Kidney (tissue), 14 donors: Measurements from ENCODE around the gene UQCR11. TPM values are rescaled to one million over a fixed set of nuclear protein-coding genes. Genes with fewer than 3 reads are reported as not detected.

Experiments
- DNase-seq, 5 donors: peaks; one replicate each; pipeline ENCODE4 v3.0.0-alpha.2; 2013 to 2020
- FAIRE-seq: peaks from 2 replicates; lab custom pipeline; 2012; peaks lifted over from hg19 to GRCh38; lab: Jason Lieb, UNC
- H3K27ac ChIP-seq, 2 donors: one replicate each; pipeline ENCODE4 v1.7.0; 2013; ENCODE audit warnings: low read depth in 2 of 2, low read length in 2 of 2, inconsistent platforms in 1 of 2
- H3K27me3 ChIP-seq: one replicate; pipeline ENCODE4 v1.7.1; 2013; ENCODE audit warnings: low read length, inconsistent platforms; ENCODE audit not compliant: control insufficient read depth, insufficient read depth
- H3K36me3 ChIP-seq, 3 donors: one replicate each; pipeline versions ENCODE4 v1.7.0 to v1.7.1; 2013; ENCODE audit warnings: low read length in 3 of 3, control low read depth in 1 of 3, inconsistent platforms in 1 of 3; ENCODE audit not compliant: insufficient read depth in 3 of 3, control insufficient read depth in 2 of 3
- H3K4me1 ChIP-seq, 3 donors: one replicate each; pipeline versions ENCODE4 v1.7.0 to v1.7.1; 2013; ENCODE audit warnings: low read length in 3 of 3, inconsistent platforms in 1 of 3, low read depth in 1 of 3; ENCODE audit not compliant: control insufficient read depth in 2 of 3, insufficient read depth in 2 of 3
- H3K4me3 ChIP-seq, 3 donors: one replicate each; pipeline versions ENCODE4 v1.7.0 to v1.8.1; 2013; ENCODE audit warnings: low read length in 3 of 3, control low read depth in 1 of 3, inconsistent platforms in 1 of 3
- H3K9ac ChIP-seq, 3 donors: one replicate each; pipeline versions ENCODE4 v1.7.0 to v1.7.1; 2013; ENCODE audit warnings: low read length in 3 of 3, control low read depth in 1 of 3, inconsistent platforms in 1 of 3
- H3K9me3 ChIP-seq, 3 donors: one replicate each; pipeline versions ENCODE4 v1.7.0 to v1.7.1; 2013; ENCODE audit warnings: low read length in 3 of 3, control low read depth in 1 of 3, inconsistent platforms in 1 of 3; ENCODE audit not compliant: control insufficient read depth in 2 of 3, insufficient read depth in 1 of 3
- intact Hi-C: fragments of 100-400 bp; cut with DNase I; formaldehyde crosslinking; loops from one replicate; pipeline ENCODE4 v1.11.1; 2022
- polyA plus RNA-seq: library from polyadenylated mRNA; stranded (reverse); fragments of 350-450 nt; fragmentation: Illumina TruSeq; extraction: RNeasy Lipid Tissue Mini Kit (QIAGEN cat#74804); gene quantifications from one replicate; pipeline ENCODE4 v1.2.3, GENCODE V29; 2014; ENCODE audit warnings: low read depth, low replicate concordance; ENCODE audit not compliant: insufficient read depth
- total RNA-seq: library from RNA; stranded (reverse); fragmentation: NEBNext Ultra II Directional; extraction: Animal tissue kit (Norgen Biotek cat#: 25700); gene quantifications from one replicate; pipeline ENCODE4 v1.2.1, GENCODE V29; 2021
- TF ChIP-seq, protein P1 (sequence below): IDR thresholded peaks from 3 replicates; pipeline ENCODE4 v1.5.1; 2012; ENCODE audit warnings: mild to moderate bottlenecking, moderate library complexity, borderline replicate concordance; ENCODE audit not compliant: insufficient read depth; ENCODE audit errors: extremely low read depth
- donor health status: control.
- donor health status: control.
- donor health status: control.
- donor health status: control.
- donor health status: control.
- donor health status: DM: yes; HTN: yes; CAD: no.
- donor health status: Normal renal cell carcinoma (clear cell type).

UQCR11 gene
- total and polyA plus RNA-seq, 2 donors from 2014 or later, result 200 to 777 TPM

DNA sequence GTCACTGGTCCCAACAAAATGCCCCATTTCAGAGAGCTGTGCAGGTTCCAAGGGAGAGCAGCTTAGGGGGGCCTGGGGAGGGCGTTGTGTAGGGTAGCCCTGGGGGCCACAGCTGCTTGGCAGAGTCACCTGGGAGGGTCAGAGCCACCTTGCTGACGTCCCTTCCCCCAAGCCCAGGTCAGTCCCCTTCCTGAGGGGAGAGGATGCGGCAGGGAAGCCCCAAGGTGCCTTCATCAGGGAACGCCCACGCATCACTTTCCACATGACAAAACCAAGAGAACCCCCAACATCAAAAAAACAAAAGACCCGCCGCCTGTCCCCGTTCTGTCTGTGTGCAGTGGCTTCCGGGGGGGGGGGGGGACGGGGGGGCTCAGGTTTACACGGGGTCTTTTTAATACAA, 5.3 kb upstream of the UQCR11 start:
- FAIRE-seq, result no peak
- H3K36me3 ChIP-seq, result peaks cover 0 to 7% (median 3%) of the 10 kb centered on the region in 3 donors
- H3K4me1 ChIP-seq, result peaks cover 0 to 8% (median 2%) of the 10 kb centered on the region in 3 donors
- H3K9me3 ChIP-seq, result no peaks in the 10 kb centered on the region
- no peak overlapping the region for H3K9ac ChIP-seq
- no peak overlapping the region for H3K27ac ChIP-seq
- no peak for DNase-seq
- H3K4me3 ChIP-seq, result no peak overlapping the region
- intact Hi-C loops, result no loop called here
- no peaks in the 10 kb centered on the region for H3K27me3 ChIP-seq
- TF ChIP-seq, protein P1, sequence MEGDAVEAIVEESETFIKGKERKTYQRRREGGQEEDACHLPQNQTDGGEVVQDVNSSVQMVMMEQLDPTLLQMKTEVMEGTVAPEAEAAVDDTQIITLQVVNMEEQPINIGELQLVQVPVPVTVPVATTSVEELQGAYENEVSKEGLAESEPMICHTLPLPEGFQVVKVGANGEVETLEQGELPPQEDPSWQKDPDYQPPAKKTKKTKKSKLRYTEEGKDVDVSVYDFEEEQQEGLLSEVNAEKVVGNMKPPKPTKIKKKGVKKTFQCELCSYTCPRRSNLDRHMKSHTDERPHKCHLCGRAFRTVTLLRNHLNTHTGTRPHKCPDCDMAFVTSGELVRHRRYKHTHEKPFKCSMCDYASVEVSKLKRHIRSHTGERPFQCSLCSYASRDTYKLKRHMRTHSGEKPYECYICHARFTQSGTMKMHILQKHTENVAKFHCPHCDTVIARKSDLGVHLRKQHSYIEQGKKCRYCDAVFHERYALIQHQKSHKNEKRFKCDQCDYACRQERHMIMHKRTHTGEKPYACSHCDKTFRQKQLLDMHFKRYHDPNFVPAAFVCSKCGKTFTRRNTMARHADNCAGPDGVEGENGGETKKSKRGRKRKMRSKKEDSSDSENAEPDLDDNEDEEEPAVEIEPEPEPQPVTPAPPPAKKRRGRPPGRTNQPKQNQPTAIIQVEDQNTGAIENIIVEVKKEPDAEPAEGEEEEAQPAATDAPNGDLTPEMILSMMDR, result no peak

DNA sequence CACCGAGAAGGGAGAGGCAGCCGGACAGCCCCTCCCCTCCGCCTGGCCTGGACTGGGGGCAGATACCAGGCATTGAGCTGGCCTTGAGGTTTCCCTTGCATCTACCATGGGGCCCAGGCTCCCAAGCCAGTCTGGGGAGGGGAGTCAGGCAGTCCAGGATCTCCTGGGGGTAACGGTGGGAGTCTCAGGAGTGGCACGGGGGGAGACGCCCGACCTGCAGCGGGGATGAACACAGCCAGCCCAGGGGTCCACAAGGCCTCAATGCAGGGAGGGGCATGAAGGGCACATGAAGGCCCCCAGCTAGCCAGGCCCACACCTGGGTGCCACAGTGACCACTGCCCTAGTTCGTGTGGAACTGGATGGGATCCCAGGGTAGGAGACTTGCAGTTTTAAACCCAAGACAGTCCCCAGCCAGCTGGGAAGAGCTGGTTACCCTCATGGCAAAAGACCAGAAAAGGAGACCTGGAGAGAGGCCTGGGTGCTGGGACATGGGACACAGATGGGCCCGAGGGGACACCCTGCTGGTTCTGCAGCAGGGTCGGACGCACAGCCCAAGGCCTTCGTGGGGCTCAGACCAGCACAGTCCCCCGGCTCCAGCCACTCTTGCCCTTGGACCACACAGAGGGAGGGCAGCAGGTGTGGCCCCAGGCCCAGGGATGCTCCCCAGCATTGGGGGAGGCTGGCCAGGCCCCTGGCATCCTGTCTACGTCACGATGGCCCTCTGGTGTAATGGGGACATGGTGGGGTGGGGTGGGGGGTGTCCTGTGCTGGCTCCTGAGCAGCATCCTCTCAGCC, 4.6 kb upstream of the UQCR11 start:
- FAIRE-seq (no peak), DNase-seq (no peak)
- Histone ChIP-seq H3K9ac (no peak overlapping the region), H3K4me3 (no peak overlapping the region), H3K4me1 (peaks cover 0 to 8% (median 3%) of the 10 kb centered on the region in 3 donors), H3K9me3 (no peaks in the 10 kb centered on the region), H3K27ac (no peak overlapping the region), H3K27me3 (no peaks in the 10 kb centered on the region), H3K36me3 (peaks cover 0 to 6% (median 3%) of the 10 kb centered on the region in 3 donors)
- TF ChIP-seq, protein P1, result no peak
- intact Hi-C loops, result no loop called here

DNA sequence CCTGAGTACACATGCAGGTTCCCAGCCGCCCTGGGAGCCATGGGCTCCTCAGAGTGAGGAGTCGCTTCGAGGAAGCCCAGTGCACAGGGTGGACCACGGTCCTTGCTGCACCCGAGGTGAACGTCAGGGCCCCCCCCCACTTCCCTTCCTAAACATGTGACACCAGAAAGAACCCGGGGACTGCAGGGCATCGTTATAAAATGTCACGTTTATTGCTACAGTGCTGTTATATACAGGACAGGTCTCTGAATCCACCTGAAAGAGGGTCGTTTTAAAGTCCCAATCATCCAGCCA, 3.8 kb upstream of the UQCR11 start:
- FAIRE-seq (no peak), DNase-seq (no peak)
- peaks cover 0 to 8% (median 3%) of the 10 kb centered on the region in 3 donors for H3K4me1 ChIP-seq
- no peak overlapping the region for H3K27ac ChIP-seq
- TF ChIP-seq, protein P1, result no peak
- intact Hi-C loops, result no loop called here
- H3K27me3 ChIP-seq, result no peaks in the 10 kb centered on the region
- no peak overlapping the region for H3K4me3 ChIP-seq
- peaks cover 0 to 4% (median 3%) of the 10 kb centered on the region in 3 donors for H3K36me3 ChIP-seq
- no peaks in the 10 kb centered on the region for H3K9me3 ChIP-seq
- no peak overlapping the region for H3K9ac ChIP-seq
